PC-3 (cell line): ENCODE data around the gene AOPEP.

ENCODE experiments used
- EZH2 ChIP-seq: fragments of 300-600 bp; sonication (generic); IDR thresholded peaks from one replicate; pipeline ENCODE4 v1.6.1; 2017; ENCODE audit warnings: antibody characterized with exemption, mild to moderate bottlenecking, low read length; ENCODE audit not compliant: unreplicated experiment
- EZH2phosphoT487 ChIP-seq: fragments of 300-600 bp; sonication (generic); IDR thresholded peaks from 2 replicates; pipeline ENCODE4 v1.6.1; 2018; ENCODE audit warnings: mild to moderate bottlenecking, antibody characterized with exemption, low read length, borderline replicate concordance
- TF ChIP-seq, protein P1 (sequence below): fragments of 300-600 bp; sonication (generic); conservative IDR thresholded peaks from 2 replicates; pipeline ENCODE4 v1.5.1; 2017; ENCODE audit warnings: antibody characterized with exemption, low read depth, mild to moderate bottlenecking, low read length

DNA sequence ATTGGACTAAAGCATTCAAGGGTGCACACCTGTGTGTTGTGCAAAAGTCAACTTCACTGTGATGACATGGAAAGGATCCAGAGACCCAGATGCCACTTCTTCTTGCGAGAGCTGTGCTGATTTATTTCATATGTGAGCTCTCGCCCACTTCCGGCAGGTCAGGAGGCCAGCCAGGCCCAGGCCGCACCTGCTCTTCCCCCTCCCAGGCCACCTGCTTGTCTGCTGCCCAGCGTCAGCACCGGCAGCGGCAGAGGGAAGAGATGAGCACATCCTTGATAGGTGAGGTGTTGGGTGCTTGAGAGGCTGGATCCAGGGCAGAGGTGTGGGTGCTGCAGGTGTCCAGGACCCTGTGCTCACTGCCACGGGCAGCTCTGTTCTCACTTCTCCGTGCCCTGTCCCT, 348.1 kb downstream of the AOPEP start:
- TF ChIP-seq, protein P1, sequence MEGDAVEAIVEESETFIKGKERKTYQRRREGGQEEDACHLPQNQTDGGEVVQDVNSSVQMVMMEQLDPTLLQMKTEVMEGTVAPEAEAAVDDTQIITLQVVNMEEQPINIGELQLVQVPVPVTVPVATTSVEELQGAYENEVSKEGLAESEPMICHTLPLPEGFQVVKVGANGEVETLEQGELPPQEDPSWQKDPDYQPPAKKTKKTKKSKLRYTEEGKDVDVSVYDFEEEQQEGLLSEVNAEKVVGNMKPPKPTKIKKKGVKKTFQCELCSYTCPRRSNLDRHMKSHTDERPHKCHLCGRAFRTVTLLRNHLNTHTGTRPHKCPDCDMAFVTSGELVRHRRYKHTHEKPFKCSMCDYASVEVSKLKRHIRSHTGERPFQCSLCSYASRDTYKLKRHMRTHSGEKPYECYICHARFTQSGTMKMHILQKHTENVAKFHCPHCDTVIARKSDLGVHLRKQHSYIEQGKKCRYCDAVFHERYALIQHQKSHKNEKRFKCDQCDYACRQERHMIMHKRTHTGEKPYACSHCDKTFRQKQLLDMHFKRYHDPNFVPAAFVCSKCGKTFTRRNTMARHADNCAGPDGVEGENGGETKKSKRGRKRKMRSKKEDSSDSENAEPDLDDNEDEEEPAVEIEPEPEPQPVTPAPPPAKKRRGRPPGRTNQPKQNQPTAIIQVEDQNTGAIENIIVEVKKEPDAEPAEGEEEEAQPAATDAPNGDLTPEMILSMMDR = no peak
- TF ChIP-seq EZH2 (no peak), EZH2phosphoT487 (no peak)
